GM18526 (cell line): ENCODE data around the gene PLEKHG4B.

ENCODE experiments used
- POLR2A ChIP-seq: IDR thresholded peaks from 3 replicates; pipeline ENCODE4 v1.6.1; 2011; ENCODE audit not compliant: insufficient read length; ENCODE audit errors: extremely low read depth

PLEKHG4B gene

GRCh38 chr5:155651-156410, 63.9 kb downstream of the PLEKHG4B start:
- no peak for TF ChIP-seq POLR2A

- TF ChIP-seq POLR2A = no peak
Measured at GRCh38 chr5:156411-157072, 64.6 kb downstream of the PLEKHG4B start.

GRCh38 chr5:157126-157715, 65.3 kb downstream of the PLEKHG4B start:
- no peak for TF ChIP-seq POLR2A

- TF ChIP-seq POLR2A = no peak
Measured at GRCh38 chr5:157801-158200, 65.8 kb downstream of the PLEKHG4B start.

- no peak for TF ChIP-seq POLR2A
Measured at GRCh38 chr5:158807-159447, 67.0 kb downstream of the PLEKHG4B start.

- TF ChIP-seq POLR2A = no peak
Measured at GRCh38 chr5:159448-160172, 67.6 kb downstream of the PLEKHG4B start.

- no peak for TF ChIP-seq POLR2A
Measured at GRCh38 chr5:160173-160510, 68.2 kb downstream of the PLEKHG4B start.

- TF ChIP-seq POLR2A = no peak
Measured at GRCh38 chr5:160921-161802, 69.2 kb downstream of the PLEKHG4B start.

GRCh38 chr5:161803-162110, 69.8 kb downstream of the PLEKHG4B start:
- no peak for TF ChIP-seq POLR2A

- TF ChIP-seq POLR2A = no peak
Measured at GRCh38 chr5:162190-162564, 70.2 kb downstream of the PLEKHG4B start.

GRCh38 chr5:162565-163337, 70.8 kb downstream of the PLEKHG4B start:
- no peak for TF ChIP-seq POLR2A

- no peak for TF ChIP-seq POLR2A
Measured at GRCh38 chr5:163338-163620, 71.3 kb downstream of the PLEKHG4B start.

- TF ChIP-seq POLR2A = no peak
Measured at GRCh38 chr5:163841-164240, 71.9 kb downstream of the PLEKHG4B start.

- TF ChIP-seq POLR2A = no peak
Measured at GRCh38 chr5:164244-164643, 72.3 kb downstream of the PLEKHG4B start.
